ENCODE data around the gene GDAP2.

DNA sequence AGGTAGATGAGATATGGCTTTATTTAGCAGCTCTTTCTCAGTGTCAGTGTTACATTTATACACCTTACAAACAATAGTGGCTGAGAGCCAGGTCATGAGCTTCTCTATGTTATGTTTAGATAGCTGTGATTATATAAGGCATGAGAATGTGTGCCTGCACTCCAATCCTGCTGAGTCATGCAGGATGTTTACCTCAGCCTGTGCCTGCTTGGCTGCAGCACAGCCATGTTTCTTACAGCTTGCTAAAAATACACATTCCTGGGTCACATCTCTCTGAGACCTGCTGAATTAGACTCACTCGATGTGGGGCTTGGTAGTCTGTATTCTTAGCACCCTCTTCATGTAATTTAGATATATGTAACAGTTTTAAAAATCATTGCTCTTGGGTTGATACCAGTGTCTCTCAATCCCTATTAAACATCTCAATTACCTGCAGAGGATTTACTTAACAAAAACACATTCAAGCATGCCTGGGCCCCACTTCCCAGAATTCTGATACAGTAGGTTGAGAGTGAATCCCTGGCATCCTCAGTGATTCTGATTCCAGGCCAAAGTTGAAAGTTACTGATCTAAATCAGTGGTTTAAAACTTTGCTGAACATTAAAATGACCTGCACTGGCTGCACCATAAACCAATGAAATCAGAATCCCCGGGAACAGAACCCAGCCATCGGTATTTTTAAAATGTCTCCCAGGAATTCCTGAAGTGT, 107.5 kb downstream of the GDAP2 start:
- TF ChIP-seq, protein P1, sequence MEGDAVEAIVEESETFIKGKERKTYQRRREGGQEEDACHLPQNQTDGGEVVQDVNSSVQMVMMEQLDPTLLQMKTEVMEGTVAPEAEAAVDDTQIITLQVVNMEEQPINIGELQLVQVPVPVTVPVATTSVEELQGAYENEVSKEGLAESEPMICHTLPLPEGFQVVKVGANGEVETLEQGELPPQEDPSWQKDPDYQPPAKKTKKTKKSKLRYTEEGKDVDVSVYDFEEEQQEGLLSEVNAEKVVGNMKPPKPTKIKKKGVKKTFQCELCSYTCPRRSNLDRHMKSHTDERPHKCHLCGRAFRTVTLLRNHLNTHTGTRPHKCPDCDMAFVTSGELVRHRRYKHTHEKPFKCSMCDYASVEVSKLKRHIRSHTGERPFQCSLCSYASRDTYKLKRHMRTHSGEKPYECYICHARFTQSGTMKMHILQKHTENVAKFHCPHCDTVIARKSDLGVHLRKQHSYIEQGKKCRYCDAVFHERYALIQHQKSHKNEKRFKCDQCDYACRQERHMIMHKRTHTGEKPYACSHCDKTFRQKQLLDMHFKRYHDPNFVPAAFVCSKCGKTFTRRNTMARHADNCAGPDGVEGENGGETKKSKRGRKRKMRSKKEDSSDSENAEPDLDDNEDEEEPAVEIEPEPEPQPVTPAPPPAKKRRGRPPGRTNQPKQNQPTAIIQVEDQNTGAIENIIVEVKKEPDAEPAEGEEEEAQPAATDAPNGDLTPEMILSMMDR (conservative IDR thresholded peaks at IDR 0.05; ENCODE audit: low read depth, low read length), result no peak
- TF ChIP-seq EZH2 (IDR thresholded peaks at IDR 0.05; ENCODE audit: borderline replicate concordance, low read depth, low read length, poor library complexity, severe bottlenecking), result no peak
